Ascending aorta (tissue), 2 donors: ENCODE data around the gene PSKH1. TPM values are rescaled to one million over a fixed set of nuclear protein-coding genes. Genes with fewer than 3 reads are reported as not detected.

Source experiments
- DNase-seq, 2 donors: peaks; one replicate each; pipeline ENCODE4 v3.0.0-alpha.2; 2019; ENCODE audit warnings: low spot score in 2 of 2
- H3K27ac ChIP-seq, 2 donors: fragments of 200-600 bp; sonication (generic); one replicate each; pipeline ENCODE4 v1.5.1; 2016 to 2017; ENCODE audit warnings: mild to moderate bottlenecking in 1 of 2
- H3K27me3 ChIP-seq: fragments of 200-600 bp; sonication (generic); one replicate; pipeline ENCODE4 v1.5.1; 2017
- H3K36me3 ChIP-seq, 2 donors: fragments of 200-600 bp; sonication (generic); one replicate each; pipeline ENCODE4 v1.5.1; 2016
- H3K4me1 ChIP-seq, 2 donors: fragments of 200-600 bp; sonication (generic); one replicate each; pipeline ENCODE4 v1.5.1; 2016 to 2017; ENCODE audit warnings: mild to moderate bottlenecking in 1 of 2
- H3K4me3 ChIP-seq, 2 donors: fragments of 200-600 bp; sonication (generic); one replicate each; pipeline ENCODE4 v1.5.1; 2016 to 2017; ENCODE audit warnings: mild to moderate bottlenecking in 1 of 2
- H3K9me3 ChIP-seq, 2 donors: fragments of 200-600 bp; sonication (generic); one replicate each; pipeline ENCODE4 v1.5.1; 2016
- intact Hi-C: fragments of 100-400 bp; cut with DNase I; formaldehyde crosslinking; loops from one replicate; pipeline ENCODE4 v1.15.1; 2023
- total RNA-seq: library from RNA; depleted of rRNA; stranded (reverse); fragments of >200 nt; gene quantifications from one replicate; pipeline ENCODE4 v1.1.0, GENCODE V29; 2016
- TF ChIP-seq, protein P1 (sequence below), 3 experiments: fragments of 200-600 bp in 2 of 3; fragments of 450-650 bp in 1 of 3; sonication (generic) in 2 of 3; IDR thresholded peaks; one replicate each; pipeline ENCODE4 v1.5.1; 2016 to 2019; ENCODE audit warnings: antibody characterized with exemption in 3 of 3, mild to moderate bottlenecking in 1 of 3, moderate library complexity in 1 of 3

PSKH1 gene
- total RNA-seq, 1 donor from 2014 or later: 41.0 TPM

GRCh38 chr16:67885545-67885944 is 7.5 kb upstream of the PSKH1 start:
- Histone ChIP-seq H3K4me1 (peaks cover 6 to 13% of the 10 kb centered on the region in 2 donors), H3K4me3 (no peak overlapping the region), H3K36me3 (peaks cover 35 to 44% of the 10 kb centered on the region in 2 donors), H3K9me3 (no peaks in the 10 kb centered on the region), H3K27me3 (no peaks in the 10 kb centered on the region), H3K27ac (peak overlapping the region; percentile 67 to 75)
- no peak for DNase-seq
- TF ChIP-seq, protein P1, sequence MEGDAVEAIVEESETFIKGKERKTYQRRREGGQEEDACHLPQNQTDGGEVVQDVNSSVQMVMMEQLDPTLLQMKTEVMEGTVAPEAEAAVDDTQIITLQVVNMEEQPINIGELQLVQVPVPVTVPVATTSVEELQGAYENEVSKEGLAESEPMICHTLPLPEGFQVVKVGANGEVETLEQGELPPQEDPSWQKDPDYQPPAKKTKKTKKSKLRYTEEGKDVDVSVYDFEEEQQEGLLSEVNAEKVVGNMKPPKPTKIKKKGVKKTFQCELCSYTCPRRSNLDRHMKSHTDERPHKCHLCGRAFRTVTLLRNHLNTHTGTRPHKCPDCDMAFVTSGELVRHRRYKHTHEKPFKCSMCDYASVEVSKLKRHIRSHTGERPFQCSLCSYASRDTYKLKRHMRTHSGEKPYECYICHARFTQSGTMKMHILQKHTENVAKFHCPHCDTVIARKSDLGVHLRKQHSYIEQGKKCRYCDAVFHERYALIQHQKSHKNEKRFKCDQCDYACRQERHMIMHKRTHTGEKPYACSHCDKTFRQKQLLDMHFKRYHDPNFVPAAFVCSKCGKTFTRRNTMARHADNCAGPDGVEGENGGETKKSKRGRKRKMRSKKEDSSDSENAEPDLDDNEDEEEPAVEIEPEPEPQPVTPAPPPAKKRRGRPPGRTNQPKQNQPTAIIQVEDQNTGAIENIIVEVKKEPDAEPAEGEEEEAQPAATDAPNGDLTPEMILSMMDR (IDR thresholded peaks at IDR 0.05): no peak
- intact Hi-C loops: no loop called here

DNA sequence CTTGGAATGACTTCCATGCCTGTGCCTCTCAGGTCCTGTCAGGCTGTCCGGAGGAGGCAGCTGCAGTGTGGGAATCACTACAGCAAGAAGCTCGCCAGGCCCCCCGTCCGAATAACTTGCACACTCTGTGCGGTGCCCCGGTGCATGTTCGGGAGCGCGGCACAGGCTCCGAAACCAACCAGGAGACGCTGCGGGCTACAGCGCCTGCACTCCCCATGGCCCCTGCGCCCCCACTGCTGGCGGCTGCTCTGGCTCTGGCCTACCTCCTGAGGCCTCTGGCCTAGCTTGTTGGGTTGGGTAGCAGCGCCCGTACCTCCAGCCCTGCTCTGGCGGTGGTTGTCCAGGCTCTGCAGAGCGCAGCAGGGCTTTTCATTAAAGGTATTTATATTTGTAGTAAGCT is 7.1 kb upstream of the PSKH1 start:
- Histone ChIP-seq H3K9me3 (no peaks in the 10 kb centered on the region), H3K27me3 (no peaks in the 10 kb centered on the region), H3K4me1 (peaks cover 6 to 13% of the 10 kb centered on the region in 2 donors), H3K36me3 (peaks cover 30 to 39% of the 10 kb centered on the region in 2 donors), H3K27ac (peak overlapping the region in 1 of 2 donors; percentile 67), H3K4me3 (no peak overlapping the region)
- TF ChIP-seq, protein P1 (IDR thresholded peaks at IDR 0.05): no peak
- intact Hi-C loops: no loop called here
- no peak for DNase-seq

GRCh38 chr16:67886387-67886786 is 6.7 kb upstream of the PSKH1 start:
- Histone ChIP-seq H3K4me3 (no peak overlapping the region), H3K27me3 (no peaks in the 10 kb centered on the region), H3K4me1 (peaks cover 6 to 13% of the 10 kb centered on the region in 2 donors), H3K27ac (no peak overlapping the region), H3K36me3 (peaks cover 26 to 35% of the 10 kb centered on the region in 2 donors), H3K9me3 (no peaks in the 10 kb centered on the region)
- intact Hi-C loops: no loop called here
- TF ChIP-seq, protein P1 (IDR thresholded peaks at IDR 0.05): no peak
- no peak for DNase-seq

- H3K27ac ChIP-seq: no peak overlapping the region
- no peak overlapping the region for H3K4me3 ChIP-seq
- no peaks in the 10 kb centered on the region for H3K27me3 ChIP-seq
- H3K36me3 ChIP-seq: peaks cover 7 to 16% of the 10 kb centered on the region in 2 donors
- DNase-seq: no peak
- peaks cover 7 to 13% of the 10 kb centered on the region in 2 donors for H3K4me1 ChIP-seq
- TF ChIP-seq, protein P1 (IDR thresholded peaks at IDR 0.05): no peak
- intact Hi-C loops: no loop called here
- H3K9me3 ChIP-seq: no peaks in the 10 kb centered on the region
Observed at GRCh38 chr16:67888331-67888730, 4.7 kb upstream of the PSKH1 start.

DNA sequence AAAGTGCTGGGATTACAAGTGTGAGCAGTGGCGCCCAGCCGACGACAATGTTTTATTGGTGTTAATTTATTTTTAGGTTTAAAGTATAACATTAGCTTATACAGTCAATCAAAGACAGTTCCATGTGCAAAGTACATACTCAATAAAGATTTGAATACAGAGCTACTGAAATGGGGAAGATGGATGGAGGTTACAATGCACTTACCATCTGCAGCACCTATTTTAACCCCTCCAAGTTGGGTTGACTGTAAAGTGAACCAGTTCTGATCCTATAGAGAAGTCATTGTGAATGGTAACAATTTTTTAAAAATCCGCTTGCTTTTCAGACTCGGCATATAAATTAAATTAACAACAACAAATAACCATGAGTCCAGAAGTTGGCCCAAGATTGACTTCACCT is 679 bp upstream of the PSKH1 start:
- Histone ChIP-seq H3K36me3 (no peaks in the 10 kb centered on the region), H3K4me3 (peak overlapping the region; percentile 99 to 100), H3K27me3 (no peaks in the 10 kb centered on the region), H3K27ac (no peak overlapping the region), H3K9me3 (no peaks in the 10 kb centered on the region), H3K4me1 (peaks cover 15 to 35% of the 10 kb centered on the region in 2 donors)
- TF ChIP-seq, protein P1 (IDR thresholded peaks at IDR 0.05): no peak
- intact Hi-C loops: loop anchor here (2.0 kb wide), 1 partner anchor 46 kb away; the partner anchor contains the start of genes CENPT and NUTF2
- DNase-seq: no peak
